GM10248 (cell line): Measurements from ENCODE around the gene SMARCD3.

Source experiments
- CTCF ChIA-PET: fragments of 300-600 bp; sonication (Branson Sonifier 250); formaldehyde crosslinking; extraction: SDS; loops from one replicate; lab custom pipeline; 2021; ENCODE audit warnings: antibody characterized with exemption; lab: Yijun Ruan, JAX
- POLR2A ChIA-PET: fragments of 350-650 bp; sonication (Branson Sonifier 250); formaldehyde crosslinking; extraction: SDS; loops from one replicate; lab custom pipeline; 2020; ENCODE audit warnings: antibody characterized with exemption; lab: Yijun Ruan, JAX
- DNase-seq: peaks from one replicate; pipeline ENCODE4 v3.0.0; 2012; ENCODE audit errors: extremely low spot score
- CTCF ChIP-seq: IDR thresholded peaks from 2 replicates; pipeline ENCODE4 v1.5.1; 2012; ENCODE audit warnings: mild to moderate bottlenecking, low read depth; ENCODE audit errors: extremely low read depth, missing control alignments, control extremely low read depth

Gene SMARCD3

GRCh38 chr7:151243045-151243349 lies 5.5 kb downstream of the SMARCD3 start:
- ChIA-PET CTCF (interaction anchor here (0.9 to 6.6 kb wide), 15 partner anchors 8 to 133 kb away, joined by 3 to 78 read pairs (median 5); partner anchors contain the start of genes ABCF2, CHPF2, GBX1 and NUB1), POLR2A (interaction anchor here (0.6 to 2.9 kb wide), 2 partner anchors 10 to 511 kb away, joined by 5 to 13 read pairs; partner anchors contain the start of gene CHPF2)
- TF ChIP-seq CTCF = no peak
- no peak for DNase-seq

GRCh38 chr7:151242159-151243044 lies 6.1 kb downstream of the SMARCD3 start:
- TF ChIP-seq CTCF = no peak
- POLR2A ChIA-PET = interaction anchor here (2.9 kb wide), 1 partner anchor 10 kb away, joined by 13 read pairs; the partner anchor contains the start of gene CHPF2

GRCh38 chr7:151241755-151242096 lies 6.8 kb downstream of the SMARCD3 start:
- no peak for DNase-seq
- TF ChIP-seq CTCF = no peak
- ChIA-PET POLR2A (interaction anchor here (2.9 kb wide), 1 partner anchor 9 kb away, joined by 13 read pairs; the partner anchor contains the start of gene CHPF2), CTCF (interaction anchor here (1.1 to 3.8 kb wide), 6 partner anchors 16 to 131 kb away, joined by 3 to 47 read pairs (median 12); partner anchors contain the start of gene ABCF2)

More at GRCh38 chr7:151242159-151243044, 6.1 kb downstream of the SMARCD3 start:
- no peak for DNase-seq
- CTCF ChIA-PET = interaction anchor here (0.9 to 6.6 kb wide), 12 partner anchors 8 to 132 kb away, joined by 3 to 78 read pairs (median 8); partner anchors contain the start of genes ABCF2, CHPF2 and GBX1

GRCh38 chr7:151240942-151241754 lies 7.3 kb downstream of the SMARCD3 start:
- no peak for TF ChIP-seq CTCF
- POLR2A ChIA-PET = interaction anchor here (2.9 kb wide), 1 partner anchor 8 kb away, joined by 13 read pairs; the partner anchor contains the start of gene CHPF2
- no peak for DNase-seq
- CTCF ChIA-PET = interaction anchor here (1.3 to 3.8 kb wide), 4 partner anchors 14 to 122 kb away, joined by 3 to 28 read pairs (median 12); partner anchors contain the start of gene ABCF2

DNA sequence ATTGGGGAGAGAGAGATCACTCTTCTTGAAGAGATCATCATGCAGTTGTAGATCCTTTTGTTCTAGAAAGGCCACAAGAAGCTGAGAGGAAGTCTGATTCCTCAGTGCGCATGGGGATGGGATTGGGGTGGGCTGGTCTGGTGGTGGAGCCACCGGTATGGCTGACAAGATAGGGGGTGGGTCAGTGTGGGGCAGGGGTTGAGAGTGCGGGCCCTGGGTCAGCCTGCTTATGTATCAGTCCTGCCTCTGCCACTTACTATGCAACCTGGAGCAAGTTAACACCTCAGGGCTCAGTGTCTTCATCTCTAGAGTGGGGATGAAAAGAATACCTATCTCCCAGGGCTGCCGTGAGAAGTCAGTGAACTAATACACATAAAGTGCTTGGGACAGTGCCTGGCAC lies 8.0 kb downstream of the SMARCD3 start:
- POLR2A ChIA-PET = interaction anchor here (0.6 kb wide), 1 partner anchor 490 kb away, joined by 5 read pairs; no protein-coding TSS in a partner anchor
- DNase-seq = no peak
- CTCF ChIA-PET = interaction anchor here (1.3 kb wide), 1 partner anchor 14 kb away, joined by 3 read pairs; the partner anchor contains the start of gene ABCF2
- TF ChIP-seq CTCF = no peak
